ENCODE results near the gene ZFPM1.

GRCh38 chr16:88530858-88531203 is 77.8 kb downstream of the ZFPM1 start:
- TF ChIP-seq, protein P1, sequence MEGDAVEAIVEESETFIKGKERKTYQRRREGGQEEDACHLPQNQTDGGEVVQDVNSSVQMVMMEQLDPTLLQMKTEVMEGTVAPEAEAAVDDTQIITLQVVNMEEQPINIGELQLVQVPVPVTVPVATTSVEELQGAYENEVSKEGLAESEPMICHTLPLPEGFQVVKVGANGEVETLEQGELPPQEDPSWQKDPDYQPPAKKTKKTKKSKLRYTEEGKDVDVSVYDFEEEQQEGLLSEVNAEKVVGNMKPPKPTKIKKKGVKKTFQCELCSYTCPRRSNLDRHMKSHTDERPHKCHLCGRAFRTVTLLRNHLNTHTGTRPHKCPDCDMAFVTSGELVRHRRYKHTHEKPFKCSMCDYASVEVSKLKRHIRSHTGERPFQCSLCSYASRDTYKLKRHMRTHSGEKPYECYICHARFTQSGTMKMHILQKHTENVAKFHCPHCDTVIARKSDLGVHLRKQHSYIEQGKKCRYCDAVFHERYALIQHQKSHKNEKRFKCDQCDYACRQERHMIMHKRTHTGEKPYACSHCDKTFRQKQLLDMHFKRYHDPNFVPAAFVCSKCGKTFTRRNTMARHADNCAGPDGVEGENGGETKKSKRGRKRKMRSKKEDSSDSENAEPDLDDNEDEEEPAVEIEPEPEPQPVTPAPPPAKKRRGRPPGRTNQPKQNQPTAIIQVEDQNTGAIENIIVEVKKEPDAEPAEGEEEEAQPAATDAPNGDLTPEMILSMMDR (IDR thresholded peaks at IDR 0.05) = no peak
- TF ChIP-seq POLR2AphosphoS5 (IDR thresholded peaks at IDR 0.05) = no peak
